PC-3 (cell line): ENCODE results near the gene PPP1R16B. TPM values are rescaled to one million over a fixed set of nuclear protein-coding genes. Genes with fewer than 3 reads are reported as not detected.

Experiments
- ATAC-seq: fragments of 200-7000 bp; cut with Tn5 transposase; 2 replicates; pipeline ENCODE4 v1.9.1; 2020; ENCODE audit warnings: mild to moderate bottlenecking, moderate library complexity
- BruUV-seq: library from RNA; stranded (reverse); fragments of 400-500 nt; replicated peaks from 2 replicates; lab custom pipeline; 2021; lab: Mats Ljungman, UMichigan
- CTCF ChIA-PET: fragments of 300-600 bp; sonication (Branson Sonifier 250); formaldehyde crosslinking; loops from one replicate; lab custom pipeline; 2022; ENCODE audit warnings: antibody characterized with exemption; lab: Charles Lee
- POLR2A ChIA-PET: fragments of 300-600 bp; sonication (Branson Sonifier 250); formaldehyde crosslinking; loops from one replicate; lab custom pipeline; 2022; ENCODE audit warnings: antibody characterized with exemption; ENCODE audit not compliant: unreplicated experiment; lab: Charles Lee
- DNase-seq: peaks from one replicate; pipeline ENCODE4 v3.0.0-alpha.2; 2015
- H2AFZ ChIP-seq: fragments of 300-600 bp; sonication (generic); 2 replicates; pipeline ENCODE4 v1.6.0; 2016; ENCODE audit warnings: antibody characterized with exemption, low read length
- H3F3A ChIP-seq: fragments of 300-600 bp; sonication (generic); one replicate; pipeline ENCODE4 v1.6.0; 2017; ENCODE audit warnings: antibody characterized with exemption, low read length, control low read depth, mild to moderate bottlenecking; ENCODE audit not compliant: unreplicated experiment
- H3K27ac ChIP-seq: fragments of 300-600 bp; sonication (generic); 2 replicates; pipeline ENCODE4 v1.5.1; 2016; ENCODE audit warnings: mild to moderate bottlenecking, low read length
- H3K27me3 ChIP-seq: fragments of 300-600 bp; sonication (generic); 2 replicates; pipeline ENCODE4 v1.6.1; 2016; ENCODE audit warnings: low read length, mixed read lengths
- H3K36me3 ChIP-seq: fragments of 300-600 bp; sonication (generic); 2 replicates; pipeline ENCODE4 v1.6.1; 2016; ENCODE audit warnings: low read depth, mixed run types, low read length, mixed read lengths
- H3K4me1 ChIP-seq: fragments of 300-600 bp; sonication (generic); 2 replicates; pipeline ENCODE4 v1.5.1; 2016; ENCODE audit warnings: low read length; ENCODE audit not compliant: insufficient read depth
- H3K4me2 ChIP-seq: fragments of 300-600 bp; sonication (generic); 2 replicates; pipeline ENCODE4 v1.6.0; 2016; ENCODE audit warnings: low read length
- H3K4me3 ChIP-seq: fragments of 300-600 bp; sonication (generic); 2 replicates; pipeline ENCODE4 v1.5.1; 2016; ENCODE audit warnings: mild to moderate bottlenecking, low read length, mixed read lengths
- H3K79me2 ChIP-seq: fragments of 300-600 bp; sonication (generic); 2 replicates; pipeline ENCODE4 v1.6.1; 2017; ENCODE audit warnings: low read length, mixed read lengths
- H3K9ac ChIP-seq: fragments of 300-600 bp; sonication (generic); 2 replicates; pipeline ENCODE4 v1.6.0; 2016; ENCODE audit warnings: mild to moderate bottlenecking, low read length
- H3K9me2 ChIP-seq: fragments of 300-600 bp; sonication (generic); replicated peaks from 2 replicates; pipeline ENCODE4 v1.6.1; 2016; ENCODE audit warnings: mixed run types, low read length, mixed read lengths
- H3K9me3 ChIP-seq: fragments of 300-600 bp; sonication (generic); 2 replicates; pipeline ENCODE4 v1.6.1; 2016; ENCODE audit warnings: low read length, mixed read lengths
- H4K20me1 ChIP-seq: fragments of 300-600 bp; sonication (generic); 2 replicates; pipeline ENCODE4 v1.6.1; 2016; ENCODE audit warnings: low read length, mixed read lengths
- EZH2 ChIP-seq: fragments of 300-600 bp; sonication (generic); IDR thresholded peaks from one replicate; pipeline ENCODE4 v1.6.1; 2017; ENCODE audit warnings: antibody characterized with exemption, mild to moderate bottlenecking, low read length; ENCODE audit not compliant: unreplicated experiment
- EZH2phosphoT487 ChIP-seq: fragments of 300-600 bp; sonication (generic); IDR thresholded peaks from 2 replicates; pipeline ENCODE4 v1.6.1; 2018; ENCODE audit warnings: mild to moderate bottlenecking, antibody characterized with exemption, low read length, borderline replicate concordance
- intact Hi-C: fragments of 100-400 bp; cut with micrococcal nuclease; formaldehyde crosslinking; loops from 2 replicates; pipeline ENCODE4 v1.9.0; 2023
- total RNA-seq: library from RNA; depleted of rRNA; stranded (reverse); fragments of >200 nt; gene quantifications from 2 replicates; pipeline ENCODE4 v1.2.3, GENCODE V29; 2014
- TF ChIP-seq, protein P1 (sequence below): fragments of 300-600 bp; sonication (generic); conservative IDR thresholded peaks from 2 replicates; pipeline ENCODE4 v1.5.1; 2017; ENCODE audit warnings: antibody characterized with exemption, low read depth, mild to moderate bottlenecking, low read length

Gene PPP1R16B
- total RNA-seq, 1 experiment from 2014 or later, result 0.04 TPM

GRCh38 chr20:38831049-38831691 is 25.7 kb downstream of the PPP1R16B start:
- TF ChIP-seq EZH2phosphoT487 (no peak), EZH2 (no peak)
- TF ChIP-seq, protein P1, sequence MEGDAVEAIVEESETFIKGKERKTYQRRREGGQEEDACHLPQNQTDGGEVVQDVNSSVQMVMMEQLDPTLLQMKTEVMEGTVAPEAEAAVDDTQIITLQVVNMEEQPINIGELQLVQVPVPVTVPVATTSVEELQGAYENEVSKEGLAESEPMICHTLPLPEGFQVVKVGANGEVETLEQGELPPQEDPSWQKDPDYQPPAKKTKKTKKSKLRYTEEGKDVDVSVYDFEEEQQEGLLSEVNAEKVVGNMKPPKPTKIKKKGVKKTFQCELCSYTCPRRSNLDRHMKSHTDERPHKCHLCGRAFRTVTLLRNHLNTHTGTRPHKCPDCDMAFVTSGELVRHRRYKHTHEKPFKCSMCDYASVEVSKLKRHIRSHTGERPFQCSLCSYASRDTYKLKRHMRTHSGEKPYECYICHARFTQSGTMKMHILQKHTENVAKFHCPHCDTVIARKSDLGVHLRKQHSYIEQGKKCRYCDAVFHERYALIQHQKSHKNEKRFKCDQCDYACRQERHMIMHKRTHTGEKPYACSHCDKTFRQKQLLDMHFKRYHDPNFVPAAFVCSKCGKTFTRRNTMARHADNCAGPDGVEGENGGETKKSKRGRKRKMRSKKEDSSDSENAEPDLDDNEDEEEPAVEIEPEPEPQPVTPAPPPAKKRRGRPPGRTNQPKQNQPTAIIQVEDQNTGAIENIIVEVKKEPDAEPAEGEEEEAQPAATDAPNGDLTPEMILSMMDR, result no peak
- Histone ChIP-seq H3K36me3 (no peaks in the 10 kb centered on the region), H3K9ac (no peak overlapping the region), H3K4me2 (no peak overlapping the region), H3K4me1 (peaks cover 12% of the 10 kb centered on the region; the same call in 1 of the 2 replicates), H3K9me3 (no peaks in the 10 kb centered on the region), H3K79me2 (no peaks in the 10 kb centered on the region), H3K9me2 (no peaks in the 10 kb centered on the region), H3F3A (no peaks in the 10 kb centered on the region), H3K4me3 (no peak overlapping the region), H4K20me1 (no peaks in the 10 kb centered on the region), H3K27me3 (peaks cover 9% of the 10 kb centered on the region), H2AFZ (no peak overlapping the region), H3K27ac (no peak overlapping the region)
- ATAC-seq (no peak), DNase-seq (no peak)
- intact Hi-C loops, result no loop called here
- no TSS peak for BruUV-seq
- ChIA-PET POLR2A (no interaction called here), CTCF (no interaction called here)

DNA sequence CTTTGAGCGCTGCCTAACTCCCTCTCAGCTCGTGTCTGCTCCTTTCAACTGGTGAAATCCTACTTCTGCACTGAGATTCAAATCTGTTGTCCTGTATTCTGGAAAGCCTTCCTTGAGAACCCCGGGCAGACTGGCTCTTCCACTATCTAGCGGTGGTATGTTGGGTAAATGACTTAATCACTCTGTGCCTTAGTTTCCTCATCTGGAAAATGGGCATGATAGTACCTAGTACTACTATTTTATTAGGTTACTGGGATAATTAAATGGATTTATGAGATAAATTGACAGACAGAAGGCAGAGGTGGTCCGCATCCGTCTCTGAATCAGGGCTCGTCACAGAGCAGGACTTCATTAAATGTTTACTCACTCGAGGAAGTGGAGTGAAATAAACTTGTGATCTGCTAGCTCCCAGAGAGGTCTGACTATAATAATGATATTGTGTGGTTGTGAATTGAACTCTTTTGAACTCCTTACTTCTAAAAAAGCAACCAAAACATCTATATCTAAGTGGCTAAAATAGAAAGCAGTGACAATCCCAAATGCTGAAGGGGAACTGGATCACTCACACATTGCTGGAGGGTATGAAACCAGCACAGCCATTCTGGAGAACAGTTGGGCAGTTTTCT is 26.6 kb downstream of the PPP1R16B start:
- Histone ChIP-seq H3K9me3 (no peaks in the 10 kb centered on the region), H3K36me3 (no peaks in the 10 kb centered on the region), H3K4me1 (peaks cover 7% of the 10 kb centered on the region; the same call in 1 of the 2 replicates), H3K27ac (no peak overlapping the region), H3K4me3 (no peak overlapping the region), H2AFZ (no peak overlapping the region), H3K4me2 (no peak overlapping the region), H3K9me2 (no peaks in the 10 kb centered on the region), H4K20me1 (no peaks in the 10 kb centered on the region), H3K27me3 (peaks cover 9% of the 10 kb centered on the region), H3K79me2 (no peaks in the 10 kb centered on the region), H3K9ac (no peak overlapping the region), H3F3A (no peaks in the 10 kb centered on the region)
- no TSS peak for BruUV-seq
- DNase-seq (no peak), ATAC-seq (no peak)
- ChIA-PET POLR2A (no interaction called here), CTCF (no interaction called here)
- no peak for TF ChIP-seq EZH2
- TF ChIP-seq EZH2phosphoT487, result no peak
- TF ChIP-seq, protein P1, result no peak
- intact Hi-C loops, result no loop called here
